ENCODE measurements around the gene SEMA7A.
A peak's percentile ranks its signal among the peaks of the same experiment; 100 is the strongest.

The SEMA7A gene

DNA sequence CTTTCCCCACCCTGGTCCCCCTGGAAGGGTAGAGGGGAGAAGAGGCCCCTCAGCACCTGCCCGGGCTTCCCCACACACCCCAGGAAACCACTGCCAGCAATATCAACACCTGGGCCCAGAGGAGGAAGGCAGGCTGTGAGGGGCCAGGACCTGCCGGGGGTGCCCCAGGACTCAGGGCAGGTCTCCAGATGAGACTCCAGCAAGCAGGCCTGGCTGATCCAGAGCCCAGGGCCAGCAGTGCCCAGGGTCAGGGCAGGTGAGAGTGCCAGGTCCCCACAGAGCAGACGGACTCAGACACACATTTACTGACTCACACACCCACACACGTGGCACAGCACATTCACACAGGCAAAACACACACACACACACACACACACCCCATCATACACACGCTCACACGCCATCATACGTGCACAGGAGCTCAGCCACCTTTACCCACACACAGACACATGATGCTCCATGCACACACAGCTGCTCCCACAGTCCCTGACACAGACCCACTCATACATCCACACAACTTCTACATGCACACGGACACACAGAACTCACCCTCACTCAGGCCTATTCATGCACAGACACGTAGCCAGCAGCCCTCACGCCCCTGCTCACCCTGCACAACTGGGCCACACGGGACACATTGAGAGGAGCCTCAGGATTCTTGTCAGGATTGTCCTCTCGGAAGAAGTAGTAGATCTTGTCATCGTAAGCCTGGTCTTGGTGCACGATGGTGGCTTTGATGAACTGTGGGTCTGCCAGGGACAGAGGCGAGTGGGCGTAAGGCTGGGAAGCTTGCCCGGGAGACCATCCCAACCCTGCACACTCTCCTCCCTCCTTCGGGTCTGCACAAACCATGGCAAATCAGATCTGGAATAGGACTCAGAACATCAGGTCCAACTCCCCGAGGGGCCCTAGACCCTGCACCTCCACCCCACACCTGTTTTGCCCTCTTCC, 17.5 kb downstream of the SEMA7A start:
- DNase-seq (ENCODE audit: low spot score): no peak

- DNase-seq (ENCODE audit: low spot score): no peak
These were observed 19.0 kb downstream of the SEMA7A start for GRCh38 chr15:74414603-74415338.

- no peak for DNase-seq (ENCODE audit: low spot score)
These were observed 19.6 kb downstream of the SEMA7A start for GRCh38 chr15:74414081-74414580.

GRCh38 chr15:74413350-74414080, 20.2 kb downstream of the SEMA7A start:
- DNase-seq (ENCODE audit: low spot score): no peak

GRCh38 chr15:74412159-74412558, 21.6 kb downstream of the SEMA7A start:
- DNase-seq (ENCODE audit: low spot score): no peak

GRCh38 chr15:74411686-74412085, 22.1 kb downstream of the SEMA7A start:
- DNase-seq (ENCODE audit: low spot score): no peak

- DNase-seq (ENCODE audit: low spot score): no peak
These were observed 23.3 kb downstream of the SEMA7A start for GRCh38 chr15:74410502-74410901.

GRCh38 chr15:74409225-74409624, 24.5 kb downstream of the SEMA7A start:
- no peak for DNase-seq (ENCODE audit: low spot score)

DNA sequence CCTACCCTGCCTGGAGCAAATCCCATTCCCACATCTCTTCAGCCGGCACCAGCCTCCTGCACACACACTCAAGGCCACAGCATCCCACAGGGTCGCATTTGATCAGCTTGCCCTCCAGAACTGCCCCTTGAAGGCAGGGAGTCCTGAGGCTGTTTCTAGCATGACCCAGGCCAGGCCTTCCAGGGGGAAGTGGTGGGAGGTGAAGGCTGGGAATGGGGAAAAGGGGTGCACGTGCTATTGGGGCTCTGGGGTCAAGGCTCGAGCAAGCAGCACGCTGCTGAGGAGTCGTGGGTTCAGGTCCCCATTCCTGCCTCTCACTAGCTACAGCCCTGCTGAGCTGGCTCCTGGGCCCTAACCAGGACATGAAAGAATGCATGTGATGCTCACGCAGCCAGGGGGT, 24.9 kb downstream of the SEMA7A start:
- no peak for DNase-seq (ENCODE audit: low spot score)

- DNase-seq (ENCODE audit: low spot score): no peak
These were observed 25.4 kb downstream of the SEMA7A start for GRCh38 chr15:74408385-74408784.

GRCh38 chr15:74406992-74407705, 26.6 kb downstream of the SEMA7A start:
- peak; percentile 94 for DNase-seq (ENCODE audit: low spot score)

DNA sequence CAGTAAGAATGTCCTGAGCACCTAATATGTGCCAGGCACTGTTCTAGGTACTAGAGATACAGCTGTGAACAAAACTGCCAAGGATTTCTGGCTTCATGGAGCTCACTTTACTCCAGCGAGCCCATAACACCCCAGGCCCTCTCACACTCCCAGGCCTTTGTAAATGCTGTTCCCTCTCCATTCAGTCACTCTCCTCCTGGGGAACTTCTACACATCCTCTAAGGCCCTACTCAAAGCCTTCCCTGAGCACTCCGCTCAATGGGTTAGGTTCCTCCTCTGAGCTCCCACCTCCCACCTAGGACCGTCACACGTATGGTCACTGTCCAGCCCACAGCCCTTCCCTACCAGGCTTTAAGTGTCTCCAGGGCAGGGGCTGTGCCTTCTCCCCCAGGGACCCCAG, 27.2 kb downstream of the SEMA7A start:
- DNase-seq (ENCODE audit: low spot score): no peak

GRCh38 chr15:74405823-74406222, 27.9 kb downstream of the SEMA7A start:
- no peak for DNase-seq (ENCODE audit: low spot score)

- DNase-seq (ENCODE audit: low spot score): no peak
These were observed 29.7 kb downstream of the SEMA7A start for GRCh38 chr15:74403991-74404563.

DNA sequence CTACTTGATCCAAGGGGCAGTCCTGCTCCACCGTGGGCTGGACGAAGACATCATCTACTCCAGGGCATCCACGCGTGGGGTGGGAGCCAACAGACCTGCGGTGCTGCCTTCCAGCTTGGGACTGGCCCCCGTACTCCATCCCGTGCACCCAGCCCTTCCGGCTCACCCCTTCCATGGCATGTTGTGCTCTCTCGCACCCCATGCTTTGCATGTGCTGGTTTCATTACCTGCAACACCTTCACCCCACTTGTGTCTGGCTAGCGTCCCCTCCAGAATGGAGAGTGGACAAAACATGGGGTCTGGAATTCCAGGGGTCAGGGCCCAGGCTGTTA, 30.2 kb downstream of the SEMA7A start:
- no peak for DNase-seq (ENCODE audit: low spot score)

DNA sequence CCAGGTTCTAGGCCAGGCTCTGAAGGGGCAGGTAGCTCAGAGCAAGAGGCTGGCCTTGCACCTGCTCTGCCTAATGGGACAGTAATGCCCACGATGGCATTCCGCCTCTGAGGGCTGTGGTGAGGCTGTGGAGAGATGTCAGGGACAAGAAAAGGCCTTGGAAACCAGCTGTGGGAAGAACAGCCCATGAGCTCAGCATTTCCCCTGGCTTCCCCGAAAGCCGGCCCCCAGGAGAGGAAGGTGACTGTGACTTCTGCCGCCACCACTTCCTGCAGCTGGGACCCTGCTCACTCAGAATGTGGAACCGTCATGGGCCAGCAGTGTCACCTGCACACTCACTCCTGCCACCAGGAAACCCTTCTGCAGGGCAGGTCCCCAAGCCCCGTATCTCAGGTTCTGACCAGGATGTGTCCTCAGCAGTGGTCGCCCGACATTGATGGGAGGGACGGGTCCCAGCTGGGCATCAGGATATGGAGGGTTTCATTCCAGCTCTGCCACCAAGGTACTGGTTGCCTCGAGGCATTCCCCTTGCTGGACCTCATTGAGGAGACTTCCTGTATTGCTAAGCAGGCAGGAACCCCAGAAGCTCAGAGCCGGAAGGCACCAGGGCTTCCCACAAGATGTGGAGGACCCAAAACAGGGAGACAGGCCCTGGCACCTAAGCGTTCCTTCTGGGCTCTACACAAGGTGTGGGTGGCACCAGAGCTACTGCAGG, 30.7 kb downstream of the SEMA7A start:
- DNase-seq (ENCODE audit: low spot score): no peak

DNA sequence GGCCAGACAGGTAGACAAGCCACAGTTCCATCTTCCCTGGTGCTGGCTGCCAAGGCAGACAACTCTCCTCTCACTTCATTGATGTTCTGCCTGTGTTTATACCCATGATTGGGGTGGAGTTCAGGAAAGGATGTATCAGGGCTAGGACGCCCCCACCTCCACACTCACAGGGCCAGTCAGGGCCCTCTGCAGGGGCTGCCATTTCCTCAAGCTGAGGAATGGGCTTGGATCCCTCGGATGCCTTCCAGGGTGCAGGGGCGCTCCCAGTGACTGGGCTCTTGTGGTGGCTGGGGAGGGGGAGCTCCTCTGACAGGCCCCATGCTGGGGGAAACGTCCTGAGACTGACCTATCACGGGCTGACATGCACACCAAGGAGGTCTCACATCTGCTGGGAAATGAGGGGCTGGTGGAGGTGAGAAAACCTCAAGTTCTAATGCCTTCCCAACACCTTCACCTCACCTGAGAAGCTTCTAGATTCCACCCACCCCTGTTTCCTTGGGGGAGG, 31.4 kb downstream of the SEMA7A start:
- DNase-seq (ENCODE audit: low spot score): no peak

GRCh38 chr15:74400915-74401757, 32.6 kb downstream of the SEMA7A start:
- DNase-seq (ENCODE audit: low spot score): no peak

DNA sequence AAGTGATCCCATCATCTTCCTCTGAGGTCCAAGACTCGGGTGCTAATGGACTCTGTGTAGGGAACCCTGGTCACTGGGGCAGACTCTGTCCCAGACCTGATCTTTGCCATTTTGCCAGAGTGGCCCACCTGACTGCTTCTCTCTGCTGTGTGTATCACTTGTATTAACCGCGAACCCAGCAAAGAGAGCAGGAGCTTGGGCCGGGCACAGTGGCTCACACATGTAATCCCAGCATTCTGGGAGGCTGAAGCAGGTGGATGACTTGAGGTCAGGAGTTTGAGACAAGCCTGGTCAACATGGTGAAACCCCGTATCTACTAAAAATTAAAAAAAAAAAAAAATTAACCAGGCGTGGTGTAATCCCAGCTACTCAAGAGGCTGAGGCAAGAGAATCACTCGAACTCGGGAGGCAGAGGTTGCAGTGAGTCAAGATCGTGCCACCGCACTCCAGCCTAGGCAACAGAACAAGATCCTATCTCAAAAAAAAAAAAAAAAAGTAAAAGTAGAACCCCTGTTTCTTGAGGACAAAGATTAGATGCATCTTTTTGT, 33.4 kb downstream of the SEMA7A start:
- no peak for DNase-seq (ENCODE audit: low spot score)

Measured in AG08396 (cell line).